Measurements from ENCODE around the gene DNAJB6.

DNA sequence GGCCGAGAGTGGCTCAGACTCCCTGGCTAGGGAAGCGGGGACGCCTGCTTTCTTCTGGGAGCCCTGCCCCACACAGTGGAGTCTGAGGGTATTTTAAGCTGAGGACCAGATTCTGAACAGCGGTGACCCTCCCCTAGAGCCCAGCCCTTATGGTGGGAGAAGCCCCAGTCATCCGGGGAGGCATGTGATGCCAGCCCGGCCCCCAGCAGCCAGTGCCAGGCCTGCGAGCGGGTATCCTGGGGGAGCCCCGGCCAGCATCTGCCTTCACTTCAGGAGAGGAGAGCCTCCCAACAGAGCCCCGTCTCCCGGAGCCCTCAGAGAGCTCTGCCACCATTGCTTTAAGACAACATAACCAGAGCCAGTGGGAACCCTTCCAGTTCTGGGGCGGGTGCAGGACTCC is 41.5 kb upstream of the DNAJB6 start:
- TF ChIP-seq, protein P1, sequence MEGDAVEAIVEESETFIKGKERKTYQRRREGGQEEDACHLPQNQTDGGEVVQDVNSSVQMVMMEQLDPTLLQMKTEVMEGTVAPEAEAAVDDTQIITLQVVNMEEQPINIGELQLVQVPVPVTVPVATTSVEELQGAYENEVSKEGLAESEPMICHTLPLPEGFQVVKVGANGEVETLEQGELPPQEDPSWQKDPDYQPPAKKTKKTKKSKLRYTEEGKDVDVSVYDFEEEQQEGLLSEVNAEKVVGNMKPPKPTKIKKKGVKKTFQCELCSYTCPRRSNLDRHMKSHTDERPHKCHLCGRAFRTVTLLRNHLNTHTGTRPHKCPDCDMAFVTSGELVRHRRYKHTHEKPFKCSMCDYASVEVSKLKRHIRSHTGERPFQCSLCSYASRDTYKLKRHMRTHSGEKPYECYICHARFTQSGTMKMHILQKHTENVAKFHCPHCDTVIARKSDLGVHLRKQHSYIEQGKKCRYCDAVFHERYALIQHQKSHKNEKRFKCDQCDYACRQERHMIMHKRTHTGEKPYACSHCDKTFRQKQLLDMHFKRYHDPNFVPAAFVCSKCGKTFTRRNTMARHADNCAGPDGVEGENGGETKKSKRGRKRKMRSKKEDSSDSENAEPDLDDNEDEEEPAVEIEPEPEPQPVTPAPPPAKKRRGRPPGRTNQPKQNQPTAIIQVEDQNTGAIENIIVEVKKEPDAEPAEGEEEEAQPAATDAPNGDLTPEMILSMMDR (IDR thresholded peaks at IDR 0.05): no peak
- no peak for TF ChIP-seq POLR2A (IDR thresholded peaks at IDR 0.05; ENCODE audit: low read depth)
- no peak for TF ChIP-seq POLR2AphosphoS5 (IDR thresholded peaks at IDR 0.05)
- TF ChIP-seq EP300 (IDR thresholded peaks at IDR 0.05): no peak

Data from esophagus muscularis mucosa (tissue), 4 donors.